DND-41 (cell line): Measurements from ENCODE around the gene PTPRH.
"Not testable (repeated sequence)": the region's sequence is repeated elsewhere in the genome, so short reads cannot be mapped to it uniquely, and the experiment has no call there.

ENCODE experiments used
- EZH2 ChIP-seq: IDR thresholded peaks from 3 replicates; pipeline ENCODE4 v1.6.1; 2012; ENCODE audit warnings: borderline replicate concordance, low read depth, mild to moderate bottlenecking, moderate library complexity, low read length, inconsistent platforms; ENCODE audit not compliant: severe bottlenecking
- TF ChIP-seq, protein P1 (sequence below): IDR thresholded peaks from 2 replicates; pipeline ENCODE4 v1.5.1; 2012; ENCODE audit warnings: borderline replicate concordance, low read length, moderate library complexity, mild to moderate bottlenecking; ENCODE audit not compliant: poor library complexity, severe bottlenecking; ENCODE audit errors: extremely low read depth

DNA sequence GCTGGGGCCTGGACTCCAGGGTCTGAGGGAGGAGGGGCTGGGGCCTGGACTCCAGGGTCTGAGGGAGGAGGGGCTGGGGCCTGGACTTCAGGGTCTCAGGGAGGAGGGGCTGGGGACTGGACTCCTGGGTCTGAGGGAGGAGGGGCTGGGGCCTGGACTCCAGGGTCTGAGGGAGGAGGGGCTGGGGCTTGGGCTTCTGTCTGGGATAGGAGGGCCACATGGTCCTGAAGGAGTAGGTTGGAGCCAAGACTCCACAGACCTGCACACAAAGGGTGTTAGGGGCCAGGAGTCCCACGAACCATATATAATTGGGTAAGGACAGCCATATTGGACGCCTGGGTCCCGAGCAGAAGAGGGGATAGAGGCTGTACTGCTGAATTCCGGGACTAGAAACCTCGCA lies 53.5 kb downstream of the PTPRH start:
- TF ChIP-seq, protein P1, sequence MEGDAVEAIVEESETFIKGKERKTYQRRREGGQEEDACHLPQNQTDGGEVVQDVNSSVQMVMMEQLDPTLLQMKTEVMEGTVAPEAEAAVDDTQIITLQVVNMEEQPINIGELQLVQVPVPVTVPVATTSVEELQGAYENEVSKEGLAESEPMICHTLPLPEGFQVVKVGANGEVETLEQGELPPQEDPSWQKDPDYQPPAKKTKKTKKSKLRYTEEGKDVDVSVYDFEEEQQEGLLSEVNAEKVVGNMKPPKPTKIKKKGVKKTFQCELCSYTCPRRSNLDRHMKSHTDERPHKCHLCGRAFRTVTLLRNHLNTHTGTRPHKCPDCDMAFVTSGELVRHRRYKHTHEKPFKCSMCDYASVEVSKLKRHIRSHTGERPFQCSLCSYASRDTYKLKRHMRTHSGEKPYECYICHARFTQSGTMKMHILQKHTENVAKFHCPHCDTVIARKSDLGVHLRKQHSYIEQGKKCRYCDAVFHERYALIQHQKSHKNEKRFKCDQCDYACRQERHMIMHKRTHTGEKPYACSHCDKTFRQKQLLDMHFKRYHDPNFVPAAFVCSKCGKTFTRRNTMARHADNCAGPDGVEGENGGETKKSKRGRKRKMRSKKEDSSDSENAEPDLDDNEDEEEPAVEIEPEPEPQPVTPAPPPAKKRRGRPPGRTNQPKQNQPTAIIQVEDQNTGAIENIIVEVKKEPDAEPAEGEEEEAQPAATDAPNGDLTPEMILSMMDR: not testable (repeated sequence)
- TF ChIP-seq EZH2: not testable (repeated sequence)
